ENCODE measurements around the gene CC2D1A. TPM values are rescaled to one million over a fixed set of nuclear protein-coding genes. Genes with fewer than 3 reads are reported as not detected.

Gene CC2D1A
- total and polyA plus RNA-seq, 2 experiments from 2014 or later, result 15.8 to 20.6 TPM

DNA sequence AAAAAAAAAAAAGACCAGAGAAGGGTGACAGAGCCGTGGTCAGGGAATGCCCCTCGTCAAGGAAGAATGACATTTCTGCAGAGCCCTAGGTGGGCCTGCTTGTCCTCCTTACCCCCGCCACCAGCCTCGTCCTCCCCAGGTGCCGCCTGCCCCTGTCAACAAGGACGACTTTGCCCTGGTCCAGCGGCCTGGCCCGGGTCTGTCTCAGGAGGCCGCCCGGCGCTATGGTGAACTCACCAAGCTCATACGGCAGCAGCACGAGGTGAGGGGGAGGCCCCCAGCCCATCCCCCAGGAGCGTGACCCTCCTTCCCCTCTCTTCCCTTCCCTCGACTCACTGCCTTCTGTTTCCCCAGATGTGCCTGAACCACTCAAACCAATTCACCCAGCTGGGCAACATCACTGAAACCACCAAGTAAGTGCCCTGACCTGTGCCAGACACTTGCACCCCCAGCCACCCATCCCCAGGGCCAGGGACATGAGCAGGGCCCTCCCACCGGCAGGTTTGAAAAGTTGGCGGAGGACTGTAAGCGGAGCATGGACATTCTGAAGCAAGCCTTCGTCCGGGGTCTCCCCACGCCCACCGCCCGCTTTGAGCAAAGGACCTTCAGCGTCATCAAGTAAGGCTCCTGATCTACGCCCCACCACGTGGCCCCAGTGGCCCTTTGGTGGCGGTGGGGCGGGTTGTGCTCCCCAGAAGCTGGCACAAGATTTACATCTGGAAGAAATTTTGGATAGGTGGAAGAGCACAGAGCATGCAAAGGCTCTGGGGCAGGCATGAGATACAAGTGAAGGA lies 17.4 kb downstream of the CC2D1A start:
- no peaks in the 10 kb centered on the region for H3K4me1 ChIP-seq (ENCODE audit: insufficient read depth)
- no peak overlapping the region for H3K4me3 ChIP-seq
- H3K36me3 ChIP-seq (ENCODE audit: low read depth), result peaks cover 16% of the 10 kb centered on the region
- no peaks in the 10 kb centered on the region for H3K79me2 ChIP-seq (ENCODE audit: insufficient read depth)
- no peak overlapping the region for H2AFZ ChIP-seq
- H3K9me3 ChIP-seq (ENCODE audit: low read depth), result no peaks in the 10 kb centered on the region
- no peak overlapping the region for H3K27ac ChIP-seq
- H3F3A ChIP-seq (ENCODE audit: insufficient read depth), result no peaks in the 10 kb centered on the region
- no peak overlapping the region for H3K9ac ChIP-seq
- H3K4me2 ChIP-seq (ENCODE audit: unreplicated experiment), result no peak overlapping the region
- no peak for TF ChIP-seq EZH2 (IDR thresholded peaks at IDR 0.05; ENCODE audit: insufficient read depth, poor library complexity, severe bottlenecking)
- TF ChIP-seq EZH2phosphoT487 (IDR thresholded peaks at IDR 0.05; ENCODE audit: insufficient read depth, low read depth), result no peak
- H3K27me3 ChIP-seq (replicated peaks; ENCODE audit: insufficient read depth), result no peaks in the 10 kb centered on the region
- no peaks in the 10 kb centered on the region for H4K20me1 ChIP-seq (ENCODE audit: insufficient read depth)
- in situ Hi-C loops (cut with MboI), result no loop called here
- H3K9me2 ChIP-seq (ENCODE audit: insufficient read depth), result no peaks in the 10 kb centered on the region
- 94 to 96% methylated on average over 21 to 28 of the region's 28 CpGs for WGBS, 2 experiments (ENCODE audit: low coverage in 1 of 2, low lambda C conversion rate in 2 of 2, missing lambda C conversion rate in 2 of 2)
- no peak for DNase-seq

GRCh38 chr19:13926010-13926409 lies 20.0 kb downstream of the CC2D1A start:
- H3K27ac ChIP-seq, result no peak overlapping the region
- no peak overlapping the region for H2AFZ ChIP-seq
- peaks cover 11% of the 10 kb centered on the region for H3K36me3 ChIP-seq (ENCODE audit: low read depth)
- no peak for DNase-seq
- 75 to 100% methylated on average over 2 to 4 of the region's 4 CpGs for WGBS, 2 experiments (ENCODE audit: low coverage in 1 of 2, low lambda C conversion rate in 2 of 2, missing lambda C conversion rate in 2 of 2)
- H3K9me3 ChIP-seq (ENCODE audit: low read depth), result no peaks in the 10 kb centered on the region
- H3F3A ChIP-seq (ENCODE audit: insufficient read depth), result no peaks in the 10 kb centered on the region
- H3K27me3 ChIP-seq (replicated peaks; ENCODE audit: insufficient read depth), result no peaks in the 10 kb centered on the region
- H3K4me3 ChIP-seq, result no peak overlapping the region
- no peaks in the 10 kb centered on the region for H3K79me2 ChIP-seq (ENCODE audit: insufficient read depth)
- in situ Hi-C loops (cut with MboI), result no loop called here
- no peaks in the 10 kb centered on the region for H3K9me2 ChIP-seq (ENCODE audit: insufficient read depth)
- H3K4me1 ChIP-seq (ENCODE audit: insufficient read depth), result no peaks in the 10 kb centered on the region
- no peak overlapping the region for H3K4me2 ChIP-seq (ENCODE audit: unreplicated experiment)
- TF ChIP-seq EZH2 (IDR thresholded peaks at IDR 0.05; ENCODE audit: insufficient read depth, poor library complexity, severe bottlenecking) (no peak), EZH2phosphoT487 (IDR thresholded peaks at IDR 0.05; ENCODE audit: insufficient read depth, low read depth) (no peak)
- no peaks in the 10 kb centered on the region for H4K20me1 ChIP-seq (ENCODE audit: insufficient read depth)
- no peak overlapping the region for H3K9ac ChIP-seq

- Histone ChIP-seq H4K20me1 (ENCODE audit: insufficient read depth) (no peaks in the 10 kb centered on the region), H3F3A (ENCODE audit: insufficient read depth) (no peaks in the 10 kb centered on the region), H3K9ac (no peak overlapping the region), H3K4me3 (no peak overlapping the region), H3K36me3 (ENCODE audit: low read depth) (peaks cover 9% of the 10 kb centered on the region; the same call in 1 of the 2 replicates), H3K4me2 (ENCODE audit: unreplicated experiment) (no peak overlapping the region), H3K9me2 (ENCODE audit: insufficient read depth) (no peaks in the 10 kb centered on the region), H3K27me3 (replicated peaks; ENCODE audit: insufficient read depth) (no peaks in the 10 kb centered on the region), H3K4me1 (ENCODE audit: insufficient read depth) (no peaks in the 10 kb centered on the region), H3K27ac (no peak overlapping the region), H2AFZ (no peak overlapping the region), H3K9me3 (ENCODE audit: low read depth) (no peaks in the 10 kb centered on the region), H3K79me2 (ENCODE audit: insufficient read depth) (no peaks in the 10 kb centered on the region)
- DNase-seq, result no peak
- 86 to 90% methylated on average over 8 of the region's 8 CpGs for WGBS, 2 experiments (ENCODE audit: low coverage in 1 of 2, low lambda C conversion rate in 2 of 2, missing lambda C conversion rate in 2 of 2)
- in situ Hi-C loops (cut with MboI), result no loop called here
- TF ChIP-seq EZH2phosphoT487 (IDR thresholded peaks at IDR 0.05; ENCODE audit: insufficient read depth, low read depth) (no peak), EZH2 (IDR thresholded peaks at IDR 0.05; ENCODE audit: insufficient read depth, poor library complexity, severe bottlenecking) (no peak)
Observed at GRCh38 chr19:13926715-13927114, 20.7 kb downstream of the CC2D1A start.

- no peaks in the 10 kb centered on the region for H3K9me2 ChIP-seq (ENCODE audit: insufficient read depth)
- no peak overlapping the region for H3K4me2 ChIP-seq (ENCODE audit: unreplicated experiment)
- TF ChIP-seq EZH2 (IDR thresholded peaks at IDR 0.05; ENCODE audit: insufficient read depth, poor library complexity, severe bottlenecking), result no peak
- no peak for TF ChIP-seq EZH2phosphoT487 (IDR thresholded peaks at IDR 0.05; ENCODE audit: insufficient read depth, low read depth)
- in situ Hi-C loops (cut with MboI), result no loop called here
- WGBS, 2 experiments (ENCODE audit: low coverage in 1 of 2, low lambda C conversion rate in 2 of 2, missing lambda C conversion rate in 2 of 2), result 89 to 93% methylated on average over 12 of the region's 12 CpGs
- no peak overlapping the region for H3K27ac ChIP-seq
- H2AFZ ChIP-seq, result no peak overlapping the region
- no peak for DNase-seq
- H3K9me3 ChIP-seq (ENCODE audit: low read depth), result no peaks in the 10 kb centered on the region
- no peaks in the 10 kb centered on the region for H3K27me3 ChIP-seq (replicated peaks; ENCODE audit: insufficient read depth)
- H3K4me3 ChIP-seq, result no peak overlapping the region
- no peaks in the 10 kb centered on the region for H3K79me2 ChIP-seq (ENCODE audit: insufficient read depth)
- no peaks in the 10 kb centered on the region; the same call in 1 of the 2 replicates for H3K36me3 ChIP-seq (ENCODE audit: low read depth)
- H3F3A ChIP-seq (ENCODE audit: insufficient read depth), result no peaks in the 10 kb centered on the region
- no peaks in the 10 kb centered on the region for H4K20me1 ChIP-seq (ENCODE audit: insufficient read depth)
- no peak overlapping the region for H3K9ac ChIP-seq
- no peaks in the 10 kb centered on the region for H3K4me1 ChIP-seq (ENCODE audit: insufficient read depth)
Observed at GRCh38 chr19:13929340-13929739, 23.3 kb downstream of the CC2D1A start.
